ENCODE data around the gene OR10H2.
"Not testable (repeated sequence)": the region's sequence is repeated elsewhere in the genome, so short reads cannot be mapped to it uniquely, and the experiment has no call there.

Gene OR10H2, protein sequence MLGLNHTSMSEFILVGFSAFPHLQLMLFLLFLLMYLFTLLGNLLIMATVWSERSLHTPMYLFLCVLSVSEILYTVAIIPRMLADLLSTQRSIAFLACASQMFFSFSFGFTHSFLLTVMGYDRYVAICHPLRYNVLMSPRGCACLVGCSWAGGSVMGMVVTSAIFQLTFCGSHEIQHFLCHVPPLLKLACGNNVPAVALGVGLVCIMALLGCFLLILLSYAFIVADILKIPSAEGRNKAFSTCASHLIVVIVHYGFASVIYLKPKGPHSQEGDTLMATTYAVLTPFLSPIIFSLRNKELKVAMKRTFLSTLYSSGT

DNA sequence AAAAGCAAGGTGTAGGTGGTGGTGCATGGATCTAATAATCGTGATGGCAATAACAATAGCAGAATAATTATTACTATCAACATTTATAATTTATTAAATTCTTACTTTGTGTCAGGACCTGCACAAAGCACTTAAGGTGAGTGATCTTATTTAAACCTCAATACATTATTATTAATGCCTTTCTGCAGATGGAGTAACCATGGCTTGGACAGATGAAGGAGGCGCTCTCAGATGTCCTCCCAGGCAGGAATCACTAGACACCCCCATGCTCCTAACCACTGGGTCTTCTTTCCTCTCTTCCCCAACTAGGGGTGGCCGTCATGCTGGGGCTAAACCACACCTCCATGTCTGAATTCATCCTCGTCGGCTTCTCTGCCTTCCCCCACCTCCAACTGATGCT lies at the start of gene OR10H2:
Gene OR10H2 (plus strand): TSS at position 301 of the 400 bp plus-strand sequence. CDS start 20 bp downstream, at position 321.
- no peak for DNase-seq

DNA sequence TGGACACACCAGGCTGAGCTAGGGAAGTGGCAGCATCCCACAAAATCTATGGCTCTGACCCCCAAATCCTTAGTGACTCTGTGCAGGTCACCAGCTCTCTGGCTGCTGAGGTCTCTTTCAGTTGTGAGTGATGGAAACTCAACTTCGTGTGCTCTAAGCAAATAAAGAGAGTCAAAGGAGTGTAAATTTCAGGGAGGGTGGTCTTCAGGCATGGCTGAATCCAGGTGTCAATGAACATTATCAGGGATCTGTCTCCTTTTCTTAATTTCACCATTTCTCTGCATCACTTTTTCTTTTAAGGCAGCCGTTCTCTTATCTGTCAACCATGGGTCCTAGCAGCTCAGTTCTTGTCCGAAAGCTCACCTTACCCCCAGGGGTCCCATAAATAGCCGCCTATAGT lies 48.7 kb upstream of the OR10H2 start:
- no peak for DNase-seq

DNA sequence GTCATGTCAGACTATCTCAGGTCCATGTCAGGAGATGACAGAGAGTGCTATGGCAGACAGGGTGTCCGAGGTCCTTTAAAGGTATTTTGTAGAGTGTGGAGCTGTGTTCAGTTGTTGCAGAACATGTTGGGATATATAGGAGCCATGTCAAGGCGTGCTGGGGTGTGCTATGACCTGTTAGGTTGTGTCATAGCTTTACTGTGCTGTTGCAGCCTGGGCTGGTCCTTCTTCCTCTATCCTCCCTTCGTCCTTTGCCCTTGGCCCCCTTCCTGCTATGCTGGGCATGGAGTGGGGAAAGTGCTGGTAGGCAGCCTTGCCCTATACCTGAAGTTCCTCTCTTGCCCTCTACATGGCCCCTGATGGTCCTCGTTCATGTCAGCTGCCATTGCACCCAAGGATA lies 48.0 kb upstream of the OR10H2 start:
- not testable (repeated sequence) for DNase-seq

DNA sequence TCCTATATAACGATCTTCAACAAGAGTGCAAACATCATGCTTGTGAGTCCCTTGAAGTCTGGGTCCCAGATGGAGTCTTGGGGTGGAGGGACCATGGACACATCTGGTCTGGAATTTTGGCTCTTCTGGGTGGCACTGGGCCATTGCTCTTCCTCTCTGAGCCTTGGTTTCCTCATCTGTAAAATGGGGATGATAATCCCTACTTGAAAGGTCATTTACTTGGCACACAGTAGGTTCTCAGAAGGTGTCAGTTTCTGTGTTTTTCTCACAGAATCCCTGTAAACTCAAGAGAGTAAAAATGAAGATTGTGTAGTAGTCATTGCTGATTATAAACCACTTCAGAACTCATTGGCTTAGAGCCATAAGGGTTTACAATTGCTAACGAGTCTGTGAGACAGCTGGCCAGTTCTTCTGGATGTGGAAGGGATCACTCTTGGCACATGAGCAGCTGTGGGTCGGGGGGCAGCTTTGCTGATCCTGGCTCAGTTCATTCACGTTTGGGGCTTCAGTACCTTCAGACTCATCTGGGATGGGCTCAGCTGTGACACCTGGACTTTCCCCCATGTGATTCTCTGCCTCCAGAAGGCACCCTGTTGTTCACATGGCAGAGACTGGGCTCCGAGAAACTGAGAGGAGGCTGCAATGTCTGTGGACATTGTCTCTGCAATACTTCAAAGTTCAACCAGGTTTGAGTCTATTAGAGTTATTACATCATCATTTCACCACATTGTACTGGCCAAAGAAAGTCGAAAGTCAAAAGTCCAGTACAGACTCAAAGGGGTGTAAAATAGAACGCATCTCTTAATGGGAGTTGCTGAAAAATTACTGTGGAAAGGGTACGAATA lies 47.1 kb upstream of the OR10H2 start:
- no peak for DNase-seq

DNA sequence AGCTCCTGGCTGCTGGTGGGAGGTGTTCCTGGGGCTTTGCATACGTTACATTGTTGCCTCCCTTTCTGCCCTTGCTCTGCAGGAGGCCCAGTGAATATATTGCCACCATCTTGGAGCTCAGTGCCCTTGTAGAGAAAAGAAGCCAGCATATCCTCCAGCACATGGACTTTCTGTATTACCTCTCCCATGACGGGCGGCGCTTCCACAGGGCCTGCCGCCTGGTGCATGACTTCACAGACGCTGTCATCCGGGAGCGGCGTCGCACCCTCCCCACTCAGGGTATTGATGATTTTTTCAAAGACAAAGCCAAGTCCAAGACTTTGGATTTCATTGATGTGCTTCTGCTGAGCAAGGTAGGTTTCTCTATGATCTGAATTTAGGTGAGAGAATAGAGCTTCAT lies 44.4 kb upstream of the OR10H2 start:
- no peak for DNase-seq

DNA sequence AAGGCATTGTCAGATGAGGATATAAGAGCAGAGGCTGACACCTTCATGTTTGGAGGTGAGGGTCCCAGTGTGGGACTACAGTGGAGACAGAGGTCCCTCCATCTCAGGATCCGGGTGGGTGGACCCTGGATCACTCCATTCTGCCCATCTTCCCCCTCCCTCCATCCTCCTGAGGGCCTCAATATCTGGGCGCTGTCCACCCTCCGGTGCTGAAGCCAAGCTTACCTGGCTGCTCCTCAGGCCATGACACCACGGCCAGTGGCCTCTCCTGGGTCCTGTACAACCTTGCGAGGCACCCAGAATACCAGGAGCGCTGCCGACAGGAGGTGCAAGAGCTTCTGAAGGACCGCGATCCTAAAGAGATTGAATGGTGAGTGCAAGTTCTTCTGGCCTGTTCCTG lies 43.0 kb upstream of the OR10H2 start:
- DNase-seq: no peak

DNA sequence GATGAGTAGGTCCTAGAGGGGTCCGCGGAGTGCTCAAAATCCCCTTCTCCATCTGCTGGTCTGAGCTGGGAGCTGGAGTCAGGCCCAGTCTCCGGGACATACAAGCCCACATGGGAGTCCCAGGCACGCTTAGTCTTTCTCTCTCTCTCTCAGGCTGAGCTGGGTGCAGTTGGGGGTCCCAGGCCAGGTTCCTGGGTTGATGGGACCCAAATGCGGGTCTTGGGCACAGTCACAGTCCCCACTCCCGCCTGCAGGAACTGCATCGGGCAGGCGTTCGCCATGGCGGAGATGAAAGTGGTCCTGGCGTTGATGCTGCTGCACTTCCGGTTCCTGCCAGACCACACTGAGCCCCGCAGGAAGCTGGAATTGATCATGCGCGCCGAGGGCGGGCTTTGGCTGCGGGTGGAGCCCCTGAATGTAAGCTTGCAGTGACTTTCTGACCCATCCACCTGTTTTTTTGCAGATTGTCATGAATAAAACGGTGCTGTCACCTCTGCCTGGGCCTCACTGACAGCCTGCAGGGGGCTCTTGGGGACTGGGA lies 31.1 kb upstream of the OR10H2 start:
- DNase-seq: no peak

DNA sequence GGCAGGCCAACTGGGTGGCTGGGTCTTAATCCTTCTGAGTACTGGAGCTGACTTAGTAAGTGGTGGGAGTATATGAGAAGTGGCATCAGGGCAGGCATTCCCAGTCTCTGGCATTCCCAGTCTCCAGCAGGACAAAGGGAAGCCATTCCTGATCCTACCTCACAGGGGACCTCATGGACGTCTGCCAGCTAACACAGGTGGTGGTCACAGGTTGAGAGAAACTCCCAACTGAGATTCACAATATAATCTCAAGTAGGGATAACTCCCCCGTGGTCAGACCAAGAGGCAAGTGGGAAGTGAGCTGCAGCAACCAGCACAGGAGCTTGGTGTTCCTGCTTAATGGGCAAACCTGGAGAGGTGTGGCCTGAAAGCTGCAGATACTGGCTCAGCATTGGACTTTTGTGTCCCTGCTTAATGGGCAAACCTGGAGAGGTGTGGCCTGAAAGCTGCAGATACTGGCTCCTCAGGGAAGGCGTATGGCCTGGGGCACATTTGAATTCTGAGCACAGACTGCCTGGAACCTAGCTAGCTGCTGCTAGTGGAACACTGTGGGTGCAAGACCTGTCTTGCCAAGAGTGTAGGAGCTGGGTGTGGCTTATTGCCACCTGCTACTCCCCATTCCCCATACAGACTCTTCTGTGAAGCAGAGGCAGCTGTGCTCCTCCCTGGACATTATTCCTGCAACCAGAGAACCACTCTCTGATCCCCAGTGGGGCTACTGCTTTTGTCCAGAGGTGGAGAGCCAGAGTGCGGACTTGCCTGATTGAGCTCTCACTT lies 25.9 kb upstream of the OR10H2 start:
- DNase-seq: no peak

DNA sequence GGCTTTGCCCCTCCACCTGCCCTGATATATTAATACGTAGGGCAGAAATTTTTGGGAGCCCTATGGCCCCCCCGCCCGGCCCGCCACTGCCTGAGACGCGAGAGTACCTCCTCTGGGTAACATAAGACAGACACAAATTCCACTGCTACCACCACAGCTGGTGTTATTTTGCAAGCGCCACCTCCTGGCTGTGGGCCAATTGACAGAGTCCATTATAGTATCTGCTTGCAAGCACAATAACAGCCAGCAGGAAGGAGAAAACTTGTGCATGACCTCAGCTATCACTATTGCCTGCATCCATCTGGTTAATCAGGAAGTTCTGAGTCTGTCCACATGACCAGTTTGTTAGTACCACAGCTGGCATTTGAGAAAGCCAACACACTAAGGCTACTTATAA lies 25.3 kb upstream of the OR10H2 start:
- no peak for DNase-seq

DNA sequence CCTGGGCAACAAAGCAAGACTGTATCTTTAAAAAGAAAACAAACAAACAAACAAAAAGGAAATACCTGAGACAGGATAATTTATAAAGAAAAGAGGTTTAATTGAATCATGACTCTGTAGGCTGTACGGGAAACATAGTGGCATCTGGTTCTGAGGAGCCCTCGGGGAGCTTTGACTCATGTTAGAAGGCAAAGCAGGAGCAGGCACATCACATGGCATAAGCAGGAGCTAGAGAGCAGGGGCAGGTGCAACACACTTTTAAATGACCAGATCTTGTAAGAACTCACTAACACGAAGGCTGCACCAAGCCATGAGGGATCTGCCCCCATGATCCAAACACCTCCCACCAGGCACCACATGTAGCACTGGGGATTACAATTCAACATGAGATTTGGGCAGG lies 13.2 kb upstream of the OR10H2 start:
- DNase-seq: no peak

DNA sequence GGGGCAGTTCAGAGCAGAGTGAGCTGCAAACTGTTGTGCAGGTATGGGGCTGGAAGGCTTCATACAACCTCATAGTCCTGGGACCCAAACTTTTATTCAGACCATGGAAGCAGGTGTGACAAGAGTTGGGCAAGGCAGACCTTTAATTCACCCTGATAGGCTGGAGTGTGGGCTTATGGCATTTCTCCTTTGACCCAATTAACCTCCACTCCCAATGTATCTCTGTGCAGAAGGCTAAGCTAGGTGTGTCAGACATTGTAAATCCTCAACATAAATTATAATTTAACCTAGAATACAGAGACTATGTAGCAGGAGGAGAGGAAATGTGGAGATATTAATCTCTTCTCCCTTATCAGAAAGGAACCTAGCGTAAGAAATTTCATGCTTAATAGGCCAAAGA lies 12.2 kb upstream of the OR10H2 start:
- DNase-seq: no peak

DNA sequence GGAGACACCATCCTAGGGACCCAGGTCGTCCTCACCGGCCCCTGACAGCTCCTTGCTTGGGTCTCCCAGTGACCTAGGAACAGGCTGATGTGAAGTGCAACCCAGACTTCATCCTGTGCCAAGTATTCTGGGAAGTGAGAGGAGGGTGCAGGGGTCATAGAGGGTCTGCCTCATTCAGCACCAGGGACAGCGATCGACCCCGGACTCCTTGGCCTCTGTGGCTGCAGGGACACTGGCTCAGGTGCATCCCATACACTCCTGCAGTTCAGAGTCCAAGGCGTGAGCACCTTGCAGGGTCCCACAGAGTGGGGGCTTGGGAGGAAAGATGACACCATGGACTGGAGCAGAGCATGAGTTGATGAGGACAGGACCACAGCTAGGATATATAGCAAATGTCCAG lies 10.0 kb upstream of the OR10H2 start:
- no peak for DNase-seq

DNA sequence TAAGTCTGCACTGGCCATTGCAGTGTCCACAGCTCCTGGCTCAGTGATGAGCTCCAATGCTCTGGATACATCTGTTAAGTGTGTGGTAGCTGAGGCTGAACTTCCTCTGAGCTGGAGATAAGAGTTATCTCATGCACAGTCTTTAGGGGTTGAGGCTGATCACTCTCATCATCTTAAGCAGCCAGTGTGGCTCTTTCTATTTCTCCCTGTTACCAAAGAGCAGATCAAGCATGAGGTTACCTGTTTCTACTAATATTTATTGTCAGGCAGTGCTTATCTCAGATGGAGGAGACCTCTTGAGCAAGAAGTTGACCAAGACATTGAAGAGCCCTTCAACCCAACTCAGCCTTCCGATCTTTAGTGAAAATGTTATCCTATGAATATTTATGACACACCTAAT lies 6.6 kb upstream of the OR10H2 start:
- no peak for DNase-seq

DNA sequence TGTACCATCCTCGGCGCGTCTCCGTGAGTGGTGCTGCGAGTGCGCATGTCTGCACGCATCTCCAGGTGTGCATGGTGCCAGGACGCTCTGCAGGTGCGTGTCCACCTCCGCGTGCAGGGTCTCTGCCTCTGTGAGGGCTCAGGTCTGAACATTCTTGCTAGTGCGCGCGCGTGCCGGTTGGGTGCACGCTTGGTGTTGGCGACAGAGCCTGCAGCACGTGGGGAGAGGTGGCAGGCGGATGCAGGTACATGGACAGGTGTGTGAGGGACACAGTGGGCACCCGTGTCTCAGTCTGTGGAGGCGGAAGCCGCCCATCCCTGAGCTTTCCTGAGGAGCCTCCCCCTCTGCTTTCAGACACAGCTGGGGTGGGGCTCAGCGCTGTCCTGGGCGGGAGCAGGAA lies 4.9 kb upstream of the OR10H2 start:
- DNase-seq: no peak

DNA sequence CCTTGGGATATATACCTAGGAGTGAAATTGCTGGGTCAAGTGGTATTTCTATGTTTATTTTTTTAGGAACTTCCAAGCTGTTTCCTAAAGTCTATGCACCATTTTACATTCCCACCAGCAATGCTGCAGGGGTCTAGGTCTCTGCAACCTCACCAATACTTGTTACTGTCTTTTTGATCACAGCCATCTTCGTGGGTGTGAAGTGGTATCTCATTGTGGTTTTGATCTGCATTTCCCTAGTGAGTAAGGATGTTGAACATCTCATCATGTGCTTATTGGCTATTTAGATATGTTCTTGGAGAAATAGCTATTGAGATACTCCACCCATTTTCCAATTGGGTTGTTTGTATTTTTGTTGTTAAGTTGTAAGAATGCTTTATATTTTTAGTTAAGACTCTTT lies 2.7 kb downstream of the OR10H2 start:
- no peak for DNase-seq

DNA sequence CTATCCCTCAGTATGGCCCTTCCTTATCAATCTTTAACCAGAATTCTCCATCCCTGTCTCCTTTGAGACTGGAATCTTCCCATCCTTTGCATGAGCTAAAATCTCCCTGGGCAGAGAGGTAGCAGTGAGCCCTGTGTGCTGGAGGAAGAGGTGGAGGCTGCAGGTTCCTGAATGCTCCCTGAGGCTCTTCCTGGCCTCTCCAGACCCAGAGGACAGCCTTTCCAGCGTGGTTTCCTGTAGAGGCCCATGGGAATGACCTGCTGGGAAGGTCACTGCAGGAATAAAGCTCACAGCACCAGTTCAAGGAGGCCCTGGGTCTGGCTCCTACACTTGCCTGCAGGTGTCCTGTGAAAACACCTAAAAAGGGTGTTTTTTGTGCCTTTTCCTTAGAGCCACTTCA lies 4.6 kb downstream of the OR10H2 start:
- no peak for DNase-seq

DNA sequence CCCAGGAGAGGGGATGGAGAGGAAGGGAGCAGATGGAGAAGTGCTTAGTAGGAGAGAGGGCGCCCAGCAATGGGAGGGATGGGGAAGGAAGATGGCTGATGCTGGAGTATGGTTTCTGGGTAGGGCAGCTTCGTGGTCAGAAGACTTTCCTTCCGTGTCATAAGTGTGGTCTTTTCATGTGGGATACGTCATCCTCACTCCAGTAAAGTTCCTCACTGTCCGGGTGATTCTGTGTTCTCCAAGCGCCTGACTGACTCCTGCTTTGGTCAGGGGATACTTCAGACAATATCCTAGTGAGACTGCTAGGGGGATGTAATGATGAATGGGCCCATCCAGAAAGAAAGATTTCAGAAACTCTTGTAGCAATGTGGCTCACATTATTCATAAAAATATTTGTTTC lies 6.1 kb downstream of the OR10H2 start:
- no peak for DNase-seq

DNA sequence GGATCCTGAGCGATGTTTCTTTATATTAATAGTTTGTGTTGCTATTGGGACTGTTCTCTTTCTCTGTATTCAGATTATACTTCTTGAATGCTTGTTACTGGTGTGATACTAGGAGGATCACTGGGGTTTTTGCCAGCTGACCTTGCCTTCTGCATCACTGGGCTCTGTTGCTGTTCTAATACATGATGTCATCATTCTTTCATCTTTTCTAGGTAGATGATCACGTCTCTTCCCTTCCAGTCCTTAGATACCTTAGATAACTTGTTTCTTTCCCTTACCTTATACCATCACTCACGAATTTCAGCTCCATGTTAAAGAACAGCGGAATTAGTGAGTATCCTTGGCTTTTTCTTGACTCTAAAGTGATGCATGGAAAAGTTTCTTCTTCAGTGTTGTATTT lies 9.9 kb downstream of the OR10H2 start, which contains the start of gene OR10H3:
Gene OR10H3 (plus strand): TSS at position 264 of the 400 bp plus-strand sequence. CDS start 3,408 bp downstream, outside the sequence.
- DNase-seq: no peak

DNA sequence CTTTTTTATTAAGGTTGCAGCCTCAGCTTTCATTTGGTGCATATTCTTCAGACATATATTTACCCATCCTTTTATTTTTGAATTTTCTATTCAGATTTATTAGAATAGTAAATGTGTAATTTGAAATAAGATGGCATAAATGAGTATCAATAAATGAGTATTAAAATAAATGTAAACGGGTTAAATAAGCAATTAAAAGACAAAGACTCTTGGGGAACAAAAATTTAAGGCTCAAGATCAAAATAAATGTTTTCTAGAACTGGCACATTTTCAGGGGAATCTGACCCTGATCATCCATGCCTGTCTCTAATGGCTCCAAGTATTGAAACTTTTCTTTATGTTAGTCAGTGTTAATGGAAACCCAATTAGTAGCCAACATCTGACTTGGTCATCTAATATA lies 13.0 kb downstream of the OR10H2 start:
- no peak for DNase-seq

DNA sequence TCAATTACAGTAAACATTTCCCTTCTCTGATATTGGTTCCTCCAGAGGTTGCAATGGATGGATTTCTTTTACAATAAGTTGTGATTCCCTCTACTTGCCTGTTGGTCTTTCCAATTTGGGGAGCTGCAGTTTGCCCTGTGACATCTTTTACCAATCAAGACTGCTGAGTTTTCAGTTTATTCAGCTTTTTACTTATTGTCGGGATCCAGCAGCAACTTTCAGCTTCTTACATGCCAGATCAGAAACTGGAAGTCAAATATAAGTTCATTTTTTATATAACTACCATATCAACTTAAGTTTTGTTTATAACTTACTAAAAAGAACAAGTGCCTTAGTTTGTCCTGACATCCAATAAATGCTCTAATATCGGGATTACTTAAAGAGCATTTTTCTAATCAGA lies 20.4 kb downstream of the OR10H2 start:
- DNase-seq: no peak

DNA sequence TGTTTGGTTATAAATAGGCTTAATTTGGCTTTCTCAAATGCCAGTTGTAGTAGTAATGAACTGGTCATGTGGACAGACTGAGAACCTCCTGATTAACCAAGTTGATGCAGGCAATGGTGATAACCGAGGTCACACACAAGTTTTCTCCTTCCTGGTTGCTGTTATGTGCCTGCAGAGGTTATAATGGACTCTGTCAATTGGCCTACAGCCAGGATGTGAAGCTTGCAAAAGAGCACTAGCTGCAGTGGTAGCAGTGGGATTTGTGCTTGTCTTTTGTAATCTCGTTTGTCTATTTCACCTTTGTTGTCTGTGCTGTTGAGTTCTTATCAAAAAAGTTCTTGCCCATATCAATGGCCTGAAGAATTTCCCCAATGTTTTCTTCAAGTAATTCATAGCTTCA lies 30.6 kb downstream of the OR10H2 start:
- DNase-seq: no peak

DNA sequence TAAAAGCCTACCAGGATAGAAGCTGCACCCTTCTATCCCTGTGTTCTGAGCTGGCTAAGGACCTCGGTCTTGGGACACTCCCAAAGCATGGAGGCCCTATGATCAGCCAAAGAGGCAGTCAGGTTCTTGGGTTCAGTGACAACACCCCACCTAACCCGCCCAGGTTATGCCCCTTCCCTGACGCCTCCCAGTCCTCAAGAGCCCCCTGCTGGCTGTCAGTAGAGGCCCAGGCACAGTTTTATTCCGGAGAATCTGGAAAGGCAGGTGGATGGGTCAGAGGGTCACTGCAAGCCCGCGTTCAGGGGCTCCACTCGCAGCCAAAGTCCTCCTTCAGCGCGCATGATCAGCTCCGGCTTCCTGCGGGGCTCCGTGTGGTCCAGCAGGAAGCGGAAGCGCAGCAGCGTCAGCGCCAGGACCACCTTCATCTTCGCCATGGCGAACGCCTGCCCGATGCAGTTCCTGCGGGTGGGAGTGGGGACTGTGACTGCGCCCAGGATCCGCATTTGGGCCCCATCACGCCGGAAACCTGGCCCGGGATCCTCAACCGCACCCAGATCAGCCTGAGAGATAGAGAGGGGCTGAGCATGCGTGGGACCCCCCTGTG lies 32.2 kb downstream of the OR10H2 start:
- no peak for DNase-seq

DNA sequence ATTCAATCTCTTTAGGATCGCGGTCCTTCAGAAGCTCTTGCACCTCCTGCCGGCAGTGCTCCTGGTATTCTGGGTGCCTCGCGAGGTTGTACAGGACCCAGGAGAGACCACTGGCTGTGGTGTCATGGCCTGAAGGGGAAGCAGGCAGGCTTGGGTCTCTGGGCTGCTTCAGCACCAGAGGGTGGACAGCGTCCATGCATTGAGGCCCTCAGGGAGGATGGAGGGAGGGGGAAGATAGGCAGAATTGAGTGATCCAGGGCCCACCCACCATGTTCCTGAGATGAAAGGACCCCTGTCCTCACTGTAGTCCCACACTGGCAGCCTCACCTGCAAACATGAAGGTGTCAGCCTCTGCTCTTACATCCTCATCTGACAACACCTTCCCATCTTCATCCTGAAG lies 41.8 kb downstream of the OR10H2 start:
- no peak for DNase-seq
